ENCODE results near the gene ZFP36L1.
"Not testable (repeated sequence)": the region's sequence is repeated elsewhere in the genome, so short reads cannot be mapped to it uniquely, and the experiment has no call there.

The ZFP36L1 gene

DNA sequence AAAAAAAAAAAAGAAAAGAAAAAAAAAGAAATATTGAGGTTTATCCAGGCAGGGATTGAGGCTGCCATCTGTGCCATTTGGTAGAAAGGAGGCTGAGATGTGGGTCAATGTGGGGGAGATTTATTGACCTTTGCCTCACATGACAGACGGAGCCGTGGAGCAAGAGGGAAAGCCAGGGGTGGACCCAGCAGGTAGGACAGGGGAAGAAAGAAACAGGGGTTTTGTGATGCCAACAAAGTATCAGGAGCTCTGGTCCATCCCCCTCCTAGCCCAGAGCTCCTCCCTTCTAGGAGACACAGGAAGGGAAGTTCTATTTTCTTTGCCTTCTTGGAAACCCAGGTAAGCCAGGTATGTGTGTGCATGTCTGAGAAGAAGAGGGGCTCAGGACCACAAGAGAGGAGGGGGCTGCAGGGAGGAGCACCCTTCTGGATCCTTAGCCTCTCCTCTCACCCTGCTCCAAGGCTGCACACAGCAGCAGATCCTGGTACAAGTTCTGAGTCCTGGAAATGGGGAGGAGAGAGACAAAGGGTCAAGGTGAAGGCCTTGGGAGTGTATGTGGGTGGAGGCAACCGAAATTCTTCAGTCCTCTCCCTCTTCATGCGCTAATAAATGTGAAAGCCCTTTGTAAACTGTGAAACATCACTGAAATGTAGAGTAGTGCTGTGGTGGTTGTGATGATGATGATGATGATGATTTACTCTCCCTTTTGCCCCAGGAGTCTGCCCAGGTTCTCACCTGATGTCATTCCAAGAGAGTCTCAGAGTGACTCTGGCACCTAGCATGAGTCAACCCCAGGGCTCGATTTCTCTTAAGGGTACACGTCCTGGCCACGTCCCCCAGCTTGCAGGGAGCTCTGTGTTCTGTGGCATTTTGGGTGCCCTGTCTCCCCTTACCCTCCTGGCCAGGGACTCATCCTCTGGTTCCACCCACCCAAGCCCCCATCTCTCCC lies 26.3 kb downstream of the ZFP36L1 start:
- no peak for DNase-seq (ENCODE audit: low read depth in 2 of 2, low spot score in 1 of 2)

DNA sequence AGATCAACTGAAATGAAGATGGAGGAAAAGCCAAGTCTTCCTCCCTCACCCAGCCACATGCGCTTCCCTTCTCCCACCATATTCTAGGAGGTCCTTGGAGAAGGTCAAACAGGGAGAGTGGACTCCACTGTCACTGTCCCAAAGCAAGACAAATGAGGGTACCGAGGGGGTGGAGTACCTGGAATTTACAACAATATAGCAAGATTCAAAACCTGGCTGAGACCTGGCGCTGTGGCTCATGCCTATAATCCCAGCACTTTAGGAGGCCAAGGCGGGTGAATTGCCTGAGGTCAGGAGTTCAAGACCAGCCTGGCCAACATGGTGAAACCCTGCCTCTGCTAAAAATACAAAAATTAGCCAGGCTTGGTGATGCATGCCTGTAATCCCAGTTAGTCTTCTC lies 29.0 kb downstream of the ZFP36L1 start:
- DNase-seq (ENCODE audit: low read depth in 2 of 2, low spot score in 1 of 2), result not testable (repeated sequence)

- DNase-seq (ENCODE audit: low read depth in 2 of 2, low spot score in 1 of 2), result no peak
These were observed 29.7 kb downstream of the ZFP36L1 start for GRCh38 chr14:68762953-68763764.

DNA sequence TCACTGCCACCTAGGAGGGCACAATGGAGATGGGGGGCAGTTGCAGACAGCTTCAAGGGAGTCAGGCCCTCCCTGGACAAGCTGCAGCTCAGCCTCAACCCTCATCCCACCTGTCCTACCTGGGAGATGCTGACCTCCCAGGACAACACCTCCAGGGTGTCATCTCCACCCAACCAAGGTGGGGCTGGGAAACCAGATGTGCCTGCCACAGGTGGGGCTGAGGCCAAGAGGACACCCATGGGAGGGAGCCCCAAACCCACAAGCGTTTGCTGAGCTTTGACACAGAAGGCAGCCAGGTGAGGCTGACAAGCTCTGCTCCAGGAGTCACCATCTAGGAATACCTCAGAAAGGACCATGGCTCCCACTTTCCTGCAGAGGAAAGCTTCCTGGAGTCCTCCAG lies 31.5 kb downstream of the ZFP36L1 start:
- no peak for DNase-seq (ENCODE audit: low read depth in 2 of 2, low spot score in 1 of 2)

GRCh38 chr14:68760761-68761160 lies 32.1 kb downstream of the ZFP36L1 start:
- no peak for DNase-seq (ENCODE audit: low read depth in 2 of 2, low spot score in 1 of 2)

DNA sequence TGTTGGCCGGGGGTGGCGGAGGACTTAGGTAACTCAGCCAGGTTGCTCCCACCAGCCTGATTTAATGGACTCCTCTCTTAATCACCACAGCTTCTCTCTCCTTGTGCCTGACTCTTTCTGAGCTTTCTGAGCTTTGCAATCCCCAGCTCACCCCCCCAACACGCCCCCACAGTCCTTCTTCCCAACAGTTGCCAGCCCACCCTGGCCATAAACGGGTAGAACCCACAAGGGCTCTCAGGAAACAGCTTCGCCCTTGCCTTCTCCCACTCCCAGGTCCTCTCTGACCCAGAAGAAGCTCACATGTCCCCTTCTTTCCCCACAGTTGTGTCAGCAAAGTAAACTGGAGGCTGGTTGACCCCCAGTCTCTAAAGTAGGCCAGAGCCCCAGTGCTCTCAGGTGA lies 32.9 kb downstream of the ZFP36L1 start:
- DNase-seq (ENCODE audit: low read depth in 2 of 2, low spot score in 1 of 2), result no peak

- no peak for DNase-seq (ENCODE audit: low read depth in 2 of 2, low spot score in 1 of 2)
These were observed 33.8 kb downstream of the ZFP36L1 start for GRCh38 chr14:68759017-68759560.

- no peak for DNase-seq (ENCODE audit: low read depth in 2 of 2, low spot score in 1 of 2)
These were observed 34.6 kb downstream of the ZFP36L1 start for GRCh38 chr14:68758301-68758700.

- no peak for DNase-seq (ENCODE audit: low read depth in 2 of 2, low spot score in 1 of 2)
These were observed 35.2 kb downstream of the ZFP36L1 start for GRCh38 chr14:68757618-68758081.

- no peak for DNase-seq (ENCODE audit: low read depth in 2 of 2, low spot score in 1 of 2)
These were observed 36.1 kb downstream of the ZFP36L1 start for GRCh38 chr14:68756734-68757133.

- no peak for DNase-seq (ENCODE audit: low read depth in 2 of 2, low spot score in 1 of 2)
These were observed 36.8 kb downstream of the ZFP36L1 start for GRCh38 chr14:68756000-68756481.

GRCh38 chr14:68755016-68755353 lies 37.9 kb downstream of the ZFP36L1 start:
- DNase-seq (ENCODE audit: low read depth in 2 of 2, low spot score in 1 of 2), result no peak

- DNase-seq (ENCODE audit: low read depth in 2 of 2, low spot score in 1 of 2), result no peak
These were observed 39.2 kb downstream of the ZFP36L1 start for GRCh38 chr14:68753690-68754089.

GRCh38 chr14:68752271-68753006 lies 40.4 kb downstream of the ZFP36L1 start:
- DNase-seq (ENCODE audit: low read depth in 2 of 2, low spot score in 1 of 2), result no peak

DNA sequence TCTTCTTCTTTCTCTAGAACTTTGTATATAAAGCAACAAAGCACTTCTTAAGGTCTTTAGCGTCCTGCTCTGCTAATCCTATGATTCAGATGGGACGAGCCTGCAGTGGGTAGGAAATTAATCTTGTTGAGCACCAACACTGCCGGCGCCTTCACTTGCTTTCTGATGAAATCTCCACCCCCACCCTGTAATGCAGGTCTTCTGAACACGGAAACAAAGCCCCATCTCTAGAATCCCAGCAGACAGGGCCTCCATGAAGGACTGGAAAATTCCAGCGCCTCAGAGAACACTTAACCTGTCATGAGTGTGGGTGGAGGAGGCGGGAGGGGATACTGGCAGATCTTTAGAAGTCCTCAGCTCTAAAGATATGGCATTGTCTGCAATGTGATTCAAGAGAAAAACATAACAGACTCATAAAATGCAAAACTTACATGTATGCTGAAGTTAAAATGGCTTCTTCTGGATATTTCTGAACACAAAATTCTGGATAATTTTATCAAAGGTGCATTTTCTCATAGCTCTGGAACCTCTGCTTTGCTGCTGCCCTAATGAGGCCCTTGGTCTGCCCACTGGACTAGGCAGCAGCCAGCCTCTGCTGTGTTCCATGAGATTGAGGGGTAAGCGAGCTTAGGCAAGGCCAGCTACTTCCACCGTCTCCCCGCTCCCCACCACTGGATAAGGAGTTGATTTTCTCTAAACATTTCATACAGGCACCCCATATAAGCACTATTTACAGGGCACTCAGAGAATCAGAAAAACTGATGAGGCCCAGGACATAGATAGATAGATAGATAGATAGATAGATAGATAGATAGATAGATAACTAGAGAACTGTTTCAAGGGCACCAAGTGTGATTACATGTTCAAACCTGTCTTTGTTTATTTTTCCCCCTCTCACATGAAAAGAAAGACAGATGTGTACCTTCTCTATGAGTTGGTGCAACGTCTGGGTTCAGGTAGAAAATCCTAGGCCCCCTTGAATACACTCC lies 43.1 kb downstream of the ZFP36L1 start:
- no peak for DNase-seq (ENCODE audit: low read depth in 2 of 2, low spot score in 1 of 2)

DNA sequence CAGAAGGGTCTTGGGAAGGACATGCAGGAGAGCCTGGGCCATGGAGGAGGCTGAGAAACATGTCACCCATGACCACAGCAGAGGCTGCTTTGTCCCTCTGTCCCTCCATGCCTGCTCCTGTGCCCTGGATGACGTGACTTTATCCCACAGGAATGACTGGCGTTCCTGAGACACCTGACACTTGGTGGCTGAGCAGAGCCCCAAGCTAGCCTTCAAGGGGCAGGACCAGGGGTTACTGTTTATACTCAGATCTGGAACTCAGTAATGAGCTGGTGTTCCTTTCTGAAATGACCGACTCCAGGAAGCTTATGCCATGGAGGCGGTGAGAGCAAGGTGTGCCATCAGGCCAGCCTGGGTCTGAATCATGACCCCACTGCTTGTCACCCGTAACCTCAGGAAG lies 44.2 kb downstream of the ZFP36L1 start:
- DNase-seq (ENCODE audit: low read depth in 2 of 2, low spot score in 1 of 2), result no peak

- no peak for DNase-seq (ENCODE audit: low read depth in 2 of 2, low spot score in 1 of 2)
These were observed 44.6 kb downstream of the ZFP36L1 start for GRCh38 chr14:68748260-68748659.

GRCh38 chr14:68747393-68747792 lies 45.5 kb downstream of the ZFP36L1 start:
- no peak for DNase-seq (ENCODE audit: low read depth in 2 of 2, low spot score in 1 of 2)

DNA sequence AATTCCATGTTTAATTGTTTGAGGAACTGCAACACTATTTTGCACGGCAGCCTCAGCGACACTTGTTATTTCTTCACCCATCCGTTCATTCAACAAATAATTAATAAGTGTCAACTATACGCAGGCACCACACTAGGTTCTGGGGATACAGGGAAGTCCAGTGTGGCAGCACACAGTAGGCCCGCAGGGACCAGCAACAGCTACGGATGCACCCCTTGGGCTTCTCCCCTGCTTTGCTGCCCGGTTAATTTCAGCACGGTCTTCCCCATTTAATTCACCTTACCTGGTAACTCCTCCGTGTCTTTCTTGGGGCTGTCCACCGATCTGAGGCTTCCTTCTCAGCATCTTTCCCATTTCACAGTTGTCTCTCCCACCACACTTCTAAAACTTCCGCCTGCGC lies 48.3 kb downstream of the ZFP36L1 start:
- DNase-seq (ENCODE audit: low read depth in 2 of 2, low spot score in 1 of 2), result no peak

All from stimulated activated CD8-positive, alpha-beta memory T cell treated with anti-CD3 and anti-CD28 coated beads, Interleukin-4, amount 100 ng/mL, for 4 hours (primary cell).